PFSK-1 (cell line): ENCODE measurements around the gene PDCD6IP.

Source experiments
- FOXP2 ChIP-seq: optimal IDR thresholded peaks from 2 replicates; pipeline ENCODE3; 2011; ENCODE audit warnings: borderline replicate concordance, control low read depth, inconsistent platforms; ENCODE audit not compliant: insufficient read depth; ENCODE audit errors: extremely low read length, extremely low read depth
- POLR2AphosphoS5 ChIP-seq: IDR thresholded peaks from 2 replicates; pipeline ENCODE4 v1.6.1; 2012; ENCODE audit warnings: low read depth, mild to moderate bottlenecking, control low read depth, low read length, moderate library complexity
- REST ChIP-seq, 2 experiments: IDR thresholded peaks; 2 replicates each; pipeline versions ENCODE4 v1.6.1 to v1.8.0; 2011 to 2012; ENCODE audit warnings: low read depth in 2 of 2, low read length in 2 of 2, control low read depth in 1 of 2, inconsistent platforms in 1 of 2, mild to moderate bottlenecking in 1 of 2, moderate library complexity in 1 of 2; ENCODE audit not compliant: insufficient read depth in 1 of 2
- SIN3A ChIP-seq: IDR thresholded peaks from 2 replicates; pipeline ENCODE4 v1.6.1; 2012; ENCODE audit warnings: mild to moderate bottlenecking, low read length, moderate library complexity, borderline replicate concordance; ENCODE audit not compliant: insufficient read depth
- TAF1 ChIP-seq: IDR thresholded peaks from 2 replicates; pipeline ENCODE4 v1.6.1; 2012; ENCODE audit warnings: low read length, control low read depth, borderline replicate concordance; ENCODE audit not compliant: insufficient read depth

DNA sequence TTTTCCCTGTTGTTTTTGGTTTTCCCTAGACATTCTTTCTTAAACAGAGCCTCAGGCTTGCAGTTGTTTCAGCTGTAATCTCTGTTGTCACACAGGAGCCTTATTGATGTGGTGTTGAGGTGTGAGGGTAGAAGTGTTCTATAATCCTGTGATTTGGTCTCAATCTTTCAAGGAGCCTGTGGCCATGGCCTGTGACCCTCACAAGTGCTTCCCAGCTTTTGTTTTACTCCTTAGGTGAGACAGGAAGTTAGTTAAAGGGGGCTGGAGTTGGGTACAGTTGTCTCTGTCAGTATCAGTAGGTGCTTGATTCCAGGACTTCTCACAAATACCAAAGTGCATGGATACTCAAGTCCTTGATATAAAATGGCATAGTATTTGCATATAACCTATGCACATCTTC lies 77.2 kb downstream of the PDCD6IP start:
- TF ChIP-seq FOXP2 (no peak), REST (IDR thresholded peaks at IDR 0.05; ENCODE audit: insufficient read depth in 1 of 2, low read depth in 2 of 2, low read length in 2 of 2) (no peak), POLR2AphosphoS5 (no peak), TAF1 (no peak), SIN3A (no peak)
